H9 (cell line): ENCODE results near the gene AGTPBP1. TPM values are rescaled to one million over a fixed set of nuclear protein-coding genes. Genes with fewer than 3 reads are reported as not detected.

ENCODE experiments used
- DNase-seq: peaks from one replicate; pipeline ENCODE4 v3.0.0-alpha.2; 2017
- H2AFZ ChIP-seq: one replicate; pipeline ENCODE4 v1.6.1; 2013; ENCODE audit warnings: mild to moderate bottlenecking, low read length, control low read depth, moderate library complexity
- H2AK5ac ChIP-seq: 2 replicates; pipeline ENCODE4 v1.6.1; 2013; ENCODE audit warnings: low read length, control low read depth, mixed read lengths; ENCODE audit not compliant: insufficient read length
- H2BK120ac ChIP-seq: one replicate; pipeline ENCODE4 v1.6.1; 2013; ENCODE audit warnings: low read depth, mild to moderate bottlenecking, low read length, control low read depth, inconsistent platforms; ENCODE audit not compliant: poor library complexity, severe bottlenecking
- H2BK12ac ChIP-seq: 2 replicates; pipeline ENCODE4 v1.6.1; 2013; ENCODE audit warnings: low read length, control low read depth, mixed read lengths, low read depth; ENCODE audit not compliant: insufficient read length
- H2BK15ac ChIP-seq: 2 replicates; pipeline ENCODE4 v1.6.1; 2013; ENCODE audit warnings: low read depth, low read length, control low read depth
- H2BK20ac ChIP-seq: one replicate; pipeline ENCODE4 v1.6.1; 2013; ENCODE audit warnings: low read depth, mild to moderate bottlenecking, low read length, control low read depth, inconsistent platforms; ENCODE audit not compliant: poor library complexity, severe bottlenecking
- H2BK5ac ChIP-seq: 2 replicates; pipeline ENCODE4 v1.6.1; 2013; ENCODE audit warnings: low read length, control low read depth, mixed read lengths; ENCODE audit not compliant: insufficient read length
- H3K14ac ChIP-seq: 2 replicates; pipeline ENCODE4 v1.6.1; 2013; ENCODE audit warnings: low read length, control low read depth; ENCODE audit not compliant: insufficient read depth
- H3K18ac ChIP-seq: 2 replicates; pipeline ENCODE4 v1.6.1; 2013; ENCODE audit warnings: low read depth, mild to moderate bottlenecking, mixed read lengths, low read length, control low read depth; ENCODE audit not compliant: insufficient read length
- H3K23ac ChIP-seq: 2 replicates; pipeline ENCODE4 v1.6.1; 2013; ENCODE audit warnings: low read length, control low read depth, mixed read lengths, low read depth; ENCODE audit not compliant: insufficient read length
- H3K23me2 ChIP-seq: 2 replicates; pipeline ENCODE4 v1.6.1; 2013; ENCODE audit warnings: low read depth, mild to moderate bottlenecking, mixed read lengths, low read length, control low read depth; ENCODE audit not compliant: insufficient read length, poor library complexity, severe bottlenecking
- H3K27ac ChIP-seq: 2 replicates; pipeline ENCODE4 v1.5.1; 2013; ENCODE audit warnings: low read length, control low read depth, mixed read lengths, low read depth; ENCODE audit not compliant: insufficient read length
- H3K27me3 ChIP-seq: 2 replicates; pipeline ENCODE4 v1.6.1; 2013; ENCODE audit warnings: low read length, control low read depth, inconsistent platforms; ENCODE audit not compliant: insufficient read depth
- H3K4ac ChIP-seq: 2 replicates; pipeline ENCODE4 v1.6.1; 2013; ENCODE audit warnings: low read depth, mild to moderate bottlenecking, control low read depth, inconsistent platforms, low read length, moderate library complexity
- H3K4me1 ChIP-seq: 2 replicates; pipeline ENCODE4 v1.6.1; 2013; ENCODE audit warnings: low read length, control low read depth, inconsistent platforms; ENCODE audit not compliant: insufficient read depth
- H3K4me2 ChIP-seq: 2 replicates; pipeline ENCODE4 v1.6.1; 2013; ENCODE audit warnings: low read length, control low read depth, mixed read lengths; ENCODE audit not compliant: insufficient read length, insufficient read depth
- H3K56ac ChIP-seq: 2 replicates; pipeline ENCODE4 v1.6.1; 2013; ENCODE audit warnings: low read depth, mild to moderate bottlenecking, mixed read lengths, low read length, control low read depth; ENCODE audit not compliant: insufficient read length
- H3K79me1 ChIP-seq: 2 replicates; pipeline ENCODE4 v1.6.1; 2013; ENCODE audit warnings: low read depth, mild to moderate bottlenecking, moderate library complexity, low read length, control low read depth, inconsistent platforms; ENCODE audit not compliant: insufficient read depth, poor library complexity, severe bottlenecking
- H3K79me2 ChIP-seq: 2 replicates; pipeline ENCODE4 v1.6.1; 2013; ENCODE audit warnings: low read length, control low read depth, inconsistent platforms; ENCODE audit not compliant: insufficient read depth
- H3K9ac ChIP-seq: 2 replicates; pipeline ENCODE4 v1.6.1; 2013; ENCODE audit warnings: low read length, control low read depth, mixed read lengths; ENCODE audit not compliant: insufficient read length; ENCODE audit errors: extremely low read depth
- H3K9me3 ChIP-seq: one replicate; pipeline ENCODE4 v1.6.1; 2013; ENCODE audit warnings: low read depth, low read length, inconsistent platforms; ENCODE audit not compliant: control insufficient read depth
- H3T11ph ChIP-seq: one replicate; pipeline ENCODE4 v1.6.1; 2013; ENCODE audit warnings: mild to moderate bottlenecking, low read length, control low read depth, inconsistent platforms
- H4K20me1 ChIP-seq: one replicate; pipeline ENCODE4 v1.6.1; 2013; ENCODE audit not compliant: control insufficient read depth, insufficient read length, insufficient read depth
- H4K5ac ChIP-seq: 2 replicates; pipeline ENCODE4 v1.6.1; 2013; ENCODE audit warnings: low read depth, mild to moderate bottlenecking, mixed read lengths, low read length, control low read depth; ENCODE audit not compliant: insufficient read length
- H4K8ac ChIP-seq: replicated peaks from 2 replicates; pipeline ENCODE4 v1.6.1; 2013; ENCODE audit warnings: low read length, control low read depth, mixed read lengths, low read depth; ENCODE audit not compliant: insufficient read length
- H4K91ac ChIP-seq: 2 replicates; pipeline ENCODE4 v1.6.1; 2013; ENCODE audit warnings: low read depth, mild to moderate bottlenecking, moderate library complexity, mixed read lengths, low read length, control low read depth; ENCODE audit not compliant: insufficient read length
- H3K27ac Mint-ChIP-seq, 3 experiments: 2 replicates in 2 of 3; 3 replicates in 1 of 3; pipeline ENCODE4 v1.8.0; 2020 to 2021; ENCODE audit warnings: mixed read lengths in 3 of 3, mild to moderate bottlenecking in 1 of 3, moderate library complexity in 1 of 3
- H3K27me3 Mint-ChIP-seq: 2 replicates; pipeline ENCODE4 v1.8.0; 2021; ENCODE audit warnings: low read depth, mild to moderate bottlenecking, moderate library complexity, mixed read lengths
- H3K36me3 Mint-ChIP-seq, 3 experiments: 2 replicates in 2 of 3; 3 replicates in 1 of 3; pipeline ENCODE4 v1.8.0; 2020 to 2021; ENCODE audit warnings: low read depth in 3 of 3, mixed read lengths in 3 of 3; ENCODE audit not compliant: insufficient read depth in 1 of 3
- H3K4me1 Mint-ChIP-seq, 2 experiments: 2 replicates each; pipeline ENCODE4 v1.8.0; 2020; ENCODE audit warnings: mixed read lengths in 2 of 2
- H3K4me3 Mint-ChIP-seq, 2 experiments: 2 replicates in 1 of 2; 3 replicates in 1 of 2; pipeline ENCODE4 v1.8.0; 2020 to 2021; ENCODE audit warnings: mild to moderate bottlenecking in 2 of 2, mixed read lengths in 2 of 2, moderate library complexity in 1 of 2
- H3K9me3 Mint-ChIP-seq, 2 experiments: 2 replicates in 1 of 2; 3 replicates in 1 of 2; pipeline ENCODE4 v1.8.0; 2020; ENCODE audit warnings: mild to moderate bottlenecking in 2 of 2, mixed read lengths in 2 of 2, moderate library complexity in 1 of 2
- CTCF ChIP-seq: fragments of 200-600 bp; sonication (generic); conservative IDR thresholded peaks from 3 replicates; pipeline ENCODE4 v1.8.0; 2021; ENCODE audit warnings: antibody characterized with exemption, mild to moderate bottlenecking
- WGBS: extraction: QIAGEN DNeasy Blood & Tissue Kit; methylation state at CpG from one replicate; pipeline ENCODE4 v1.1.7; 2013; ENCODE audit warnings: missing lambda C conversion rate, low lambda C conversion rate, mixed read lengths; ENCODE audit not compliant: insufficient read length; ENCODE audit errors: extremely low coverage; 5-methylcytosine and 5-hydroxymethylcytosine counted together
- total RNA-seq: library from RNA; stranded (reverse); gene quantifications from 2 replicates; pipeline ENCODE4 v1.2.1, GENCODE V29; 2021

Gene AGTPBP1
- total RNA-seq, 1 experiment from 2014 or later: 53.1 TPM

DNA sequence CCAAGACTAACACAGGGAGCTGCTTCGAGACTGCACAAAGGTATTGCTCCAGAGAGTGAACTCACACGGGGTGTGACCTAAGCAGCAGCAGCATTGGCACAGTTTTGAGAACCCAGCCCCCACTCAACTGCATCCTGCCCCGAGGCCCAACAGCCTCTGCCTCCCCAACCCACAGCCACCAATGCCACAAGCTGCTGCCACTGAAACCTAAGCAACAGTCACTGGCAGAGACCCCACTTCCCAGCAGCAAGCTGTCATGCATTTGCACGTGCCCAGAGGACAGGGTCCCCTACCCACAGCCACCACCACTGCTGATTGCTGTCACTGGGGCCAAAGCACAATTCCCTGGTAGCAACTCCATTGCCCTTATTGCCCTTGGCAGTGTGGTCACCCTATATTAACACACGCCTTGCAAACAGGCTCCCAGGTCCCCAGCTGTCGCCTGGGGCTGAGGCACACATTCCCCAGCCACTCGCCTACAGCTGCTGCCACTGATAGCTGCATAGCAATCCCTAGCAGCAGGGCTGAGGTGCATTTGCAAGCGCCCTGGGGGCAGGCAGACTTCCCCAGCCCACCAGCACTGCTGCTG, 141.0 kb downstream of the AGTPBP1 start:
- H3K4me3 Mint-ChIP-seq: no peak overlapping the region
- no peaks in the 10 kb centered on the region for H3K79me1 ChIP-seq
- no peaks in the 10 kb centered on the region for H3K9me3 ChIP-seq
- H3K14ac ChIP-seq: peak overlapping the region; percentile 13; the same call in 1 of the 2 replicates
- H2BK12ac ChIP-seq: no peak overlapping the region
- peak overlapping the region in 2 of 3 experiments; percentile 93 to 95; a peak in 6 of 7 replicates for H3K27ac Mint-ChIP-seq
- H3K23me2 ChIP-seq: no peaks in the 10 kb centered on the region
- no peaks in the 10 kb centered on the region for H3K79me2 ChIP-seq
- no peak overlapping the region for H3K23ac ChIP-seq
- no peak overlapping the region for H2BK15ac ChIP-seq
- DNase-seq: peak; percentile 83
- H3K4me2 ChIP-seq: no peak overlapping the region
- H3K27ac ChIP-seq: no peak overlapping the region
- no peak overlapping the region for H2BK20ac ChIP-seq
- no peak overlapping the region for H3K56ac ChIP-seq
- H2AFZ ChIP-seq: no peak overlapping the region
- no peak overlapping the region for H3K18ac ChIP-seq
- no CpG with 5 or more reads among the region's 8 CpGs for WGBS
- H3K36me3 Mint-ChIP-seq: peaks cover 0 to 9% (median 6%) of the 10 kb centered on the region in 3 experiments; a peak in 4 of 7 replicates
- H2BK120ac ChIP-seq: no peak overlapping the region
- no peak overlapping the region for H2BK5ac ChIP-seq
- no peak for TF ChIP-seq CTCF
- no peak overlapping the region for H3K4ac ChIP-seq
- H3K27me3 Mint-ChIP-seq: no peaks in the 10 kb centered on the region
- peaks cover 11% of the 10 kb centered on the region; the same call in 1 of the 2 replicates for H3K4me1 ChIP-seq
- H4K91ac ChIP-seq: no peak overlapping the region
- no peak overlapping the region for H2AK5ac ChIP-seq
- no peak overlapping the region for H4K8ac ChIP-seq
- H3K27me3 ChIP-seq: no peaks in the 10 kb centered on the region
- H3K4me1 Mint-ChIP-seq: peaks cover 18 to 19% of the 10 kb centered on the region in 2 experiments
- no peak overlapping the region for H3K9ac ChIP-seq
- H4K5ac ChIP-seq: no peak overlapping the region
- H4K20me1 ChIP-seq: no peaks in the 10 kb centered on the region
- no peak overlapping the region for H3T11ph ChIP-seq
- no peaks in the 10 kb centered on the region; a peak in 1 of 5 replicates for H3K9me3 Mint-ChIP-seq
